GM18517 (cell line): ENCODE results near the gene SUPT3H.

Experiments
- ATAC-seq: cut with Tn5 transposase; IDR thresholded peaks from one replicate; pipeline ENCODE4 v1.9.1; 2021; ENCODE audit warnings: mild to moderate bottlenecking, moderate library complexity; ENCODE audit not compliant: unreplicated experiment

SUPT3H gene

GRCh38 chr6:44808148-44808547 lies 569.6 kb downstream of the SUPT3H start:
- ATAC-seq: no peak

- no peak for ATAC-seq
Measured at GRCh38 chr6:44806656-44807055, 571.1 kb downstream of the SUPT3H start.

- no peak for ATAC-seq
Measured at GRCh38 chr6:44805238-44805846, 572.4 kb downstream of the SUPT3H start.

GRCh38 chr6:44804546-44805159 lies 573.1 kb downstream of the SUPT3H start:
- ATAC-seq: no peak

- no peak for ATAC-seq
Measured at GRCh38 chr6:44804016-44804415, 573.7 kb downstream of the SUPT3H start.

- no peak for ATAC-seq
Measured at GRCh38 chr6:44800784-44801592, 576.7 kb downstream of the SUPT3H start.

GRCh38 chr6:44800171-44800783 lies 577.5 kb downstream of the SUPT3H start:
- no peak for ATAC-seq

GRCh38 chr6:44797746-44798145 lies 580.0 kb downstream of the SUPT3H start:
- ATAC-seq: no peak

GRCh38 chr6:44795326-44795725 lies 582.4 kb downstream of the SUPT3H start:
- ATAC-seq: no peak

- no peak for ATAC-seq
Measured at GRCh38 chr6:44789806-44790205, 587.9 kb downstream of the SUPT3H start.

- no peak for ATAC-seq
Measured at GRCh38 chr6:44789061-44789460, 588.7 kb downstream of the SUPT3H start.

- ATAC-seq: no peak
Measured at GRCh38 chr6:44788387-44788981, 589.2 kb downstream of the SUPT3H start.

- no peak for ATAC-seq
Measured at GRCh38 chr6:44787254-44787834, 590.4 kb downstream of the SUPT3H start.

- ATAC-seq: no peak
Measured at GRCh38 chr6:44785130-44785529, 592.6 kb downstream of the SUPT3H start.

- ATAC-seq: no peak
Measured at GRCh38 chr6:44784195-44784594, 593.5 kb downstream of the SUPT3H start.

- no peak for ATAC-seq
Measured at GRCh38 chr6:44782892-44783291, 594.8 kb downstream of the SUPT3H start.

GRCh38 chr6:44781912-44782597 lies 595.7 kb downstream of the SUPT3H start:
- no peak for ATAC-seq

- ATAC-seq: no peak
Measured at GRCh38 chr6:44780161-44780560, 597.6 kb downstream of the SUPT3H start.

GRCh38 chr6:44779130-44779826 lies 598.5 kb downstream of the SUPT3H start:
- ATAC-seq: no peak
